ENCODE measurements around the gene SLC4A5.

SLC4A5 gene

DNA sequence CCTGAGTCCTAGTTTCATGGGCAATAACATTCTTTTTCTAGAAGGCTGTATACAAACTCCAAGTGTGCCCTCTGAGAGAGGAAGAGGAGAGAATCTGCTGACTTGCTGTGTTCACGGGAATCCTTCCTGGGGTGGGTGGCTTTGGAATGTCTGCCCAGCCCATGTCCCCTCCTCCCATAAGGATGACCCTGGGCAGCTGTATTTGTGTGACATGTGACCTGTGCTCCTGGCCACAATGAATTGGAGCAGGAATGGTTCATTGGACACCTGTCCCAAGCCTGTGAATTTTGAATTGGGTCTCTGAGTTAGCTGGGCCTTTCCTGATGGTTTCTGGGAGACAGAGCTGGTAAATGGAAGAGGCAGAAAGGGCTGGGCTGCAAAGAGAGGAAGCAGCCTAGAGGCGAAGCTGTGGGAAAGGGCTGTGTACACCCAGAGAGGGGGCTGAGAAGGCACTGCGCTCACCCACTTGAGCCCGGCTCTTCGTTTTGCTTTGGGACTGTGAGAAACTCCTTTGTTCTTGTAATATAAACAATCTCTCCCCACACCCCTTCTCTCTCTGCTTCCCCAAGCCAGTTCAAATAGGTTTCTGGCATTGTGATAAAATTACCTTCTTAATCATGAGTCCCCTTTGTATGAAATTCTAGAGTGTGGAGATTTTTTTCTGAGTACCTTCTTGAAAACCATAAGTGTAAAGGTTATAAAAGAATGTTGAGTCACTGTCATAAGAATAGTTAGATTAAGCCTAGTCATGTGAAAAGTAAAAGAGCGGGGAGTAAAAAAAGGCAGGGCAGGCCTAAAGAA lies 49.8 kb downstream of the SLC4A5 start:
- no peak for TF ChIP-seq CTCF (IDR thresholded peaks at IDR 0.05)

DNA sequence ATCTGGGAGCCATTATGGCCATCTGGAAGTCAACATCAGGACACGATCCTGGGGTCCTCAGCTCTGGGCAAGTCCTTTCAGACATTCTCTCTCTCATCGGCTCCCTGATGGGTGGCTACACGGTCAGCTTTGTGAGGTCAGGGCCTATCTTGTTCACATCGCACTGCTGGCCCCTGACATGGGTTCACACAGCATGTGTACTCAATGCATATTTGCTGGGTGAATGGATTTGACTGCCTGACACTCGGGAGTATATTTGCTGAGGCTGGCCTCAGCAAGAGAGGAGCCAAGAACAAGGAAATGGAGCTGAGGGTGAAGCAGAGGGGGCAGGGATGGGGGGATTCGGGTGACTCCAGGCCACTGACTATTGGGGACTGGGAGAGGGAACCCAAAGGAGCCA lies 50.5 kb downstream of the SLC4A5 start:
- TF ChIP-seq CTCF (IDR thresholded peaks at IDR 0.05): no peak

DNA sequence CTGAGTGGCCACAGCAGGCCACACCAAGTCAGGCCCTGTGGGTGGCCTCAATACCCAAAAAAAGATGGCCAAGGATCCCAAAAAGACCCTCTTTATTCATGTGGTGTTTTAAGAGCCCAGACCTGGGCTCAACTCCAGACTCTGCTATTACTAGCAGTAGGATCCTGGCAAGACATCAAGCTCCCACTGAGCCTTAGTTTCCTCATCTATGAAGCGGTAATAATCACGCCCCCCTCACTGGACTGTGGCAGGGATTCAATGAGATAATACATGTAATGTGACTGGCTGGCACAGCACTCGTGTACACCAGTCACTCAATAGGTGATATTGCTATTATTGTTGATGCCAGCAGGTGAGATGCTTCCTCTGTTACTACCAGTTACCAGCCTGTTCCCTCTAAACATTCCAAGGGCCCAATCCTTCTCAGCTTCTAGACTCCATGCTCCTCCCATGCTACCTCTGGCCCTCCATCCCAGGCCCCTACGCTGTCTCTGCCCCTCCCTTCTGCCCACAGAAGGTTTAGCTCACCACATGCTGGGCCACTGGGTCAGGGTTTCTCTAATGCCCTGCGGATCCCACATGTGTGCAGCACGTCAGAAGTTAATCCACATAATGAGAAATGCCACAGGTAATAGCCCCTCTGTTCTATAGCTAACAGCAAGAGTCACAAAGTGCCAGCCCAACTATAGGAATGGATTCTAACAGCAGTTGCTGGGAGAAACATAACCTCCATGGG lies 51.2 kb downstream of the SLC4A5 start:
- no peak for TF ChIP-seq CTCF (IDR thresholded peaks at IDR 0.05)

GRCh38 chr2:74291218-74291544 lies 52.0 kb downstream of the SLC4A5 start:
- no peak for TF ChIP-seq CTCF (IDR thresholded peaks at IDR 0.05)

GRCh38 chr2:74290466-74291217 lies 52.6 kb downstream of the SLC4A5 start:
- no peak for TF ChIP-seq CTCF (IDR thresholded peaks at IDR 0.05)

GRCh38 chr2:74290066-74290465 lies 53.1 kb downstream of the SLC4A5 start:
- no peak for TF ChIP-seq CTCF (IDR thresholded peaks at IDR 0.05)

GRCh38 chr2:74286725-74287124 lies 56.5 kb downstream of the SLC4A5 start:
- TF ChIP-seq CTCF (IDR thresholded peaks at IDR 0.05): no peak
